A673 (cell line): ENCODE measurements around the gene GZMM. TPM values are rescaled to one million over a fixed set of nuclear protein-coding genes. Genes with fewer than 3 reads are reported as not detected.

Experiments
- BruUV-seq: library from RNA; stranded (reverse); fragments of 400-500 nt; replicated peaks from 2 replicates; lab custom pipeline; 2021; lab: Mats Ljungman, UMichigan
- CTCF ChIA-PET: fragments of 300-600 bp; sonication (Branson Sonifier 250); formaldehyde crosslinking; loops from one replicate; lab custom pipeline; 2022; ENCODE audit warnings: antibody characterized with exemption; lab: Charles Lee
- POLR2A ChIA-PET: fragments of 300-600 bp; sonication (Branson Sonifier 250); formaldehyde crosslinking; loops from one replicate; lab custom pipeline; 2022; ENCODE audit warnings: antibody characterized with exemption; ENCODE audit not compliant: low non-redundant PET; lab: Charles Lee
- DNase-seq: peaks from one replicate; pipeline ENCODE4 v3.0.0-alpha.2; 2015; ENCODE audit warnings: low spot score
- H3K27ac ChIP-seq: fragments of 200-600 bp; sonication (generic); 2 replicates; pipeline ENCODE4 v1.5.1; 2016; ENCODE audit warnings: mixed run types, low read depth, mild to moderate bottlenecking, mixed read lengths, antibody characterized with exemption, low read length; ENCODE audit not compliant: poor library complexity, severe bottlenecking
- H3K27me3 ChIP-seq: fragments of 200-600 bp; sonication (generic); replicated peaks from 2 replicates; pipeline ENCODE4 v1.6.1; 2017; ENCODE audit warnings: mixed run types, low read depth, mild to moderate bottlenecking, mixed read lengths, antibody characterized with exemption, low read length; ENCODE audit not compliant: insufficient read depth, poor library complexity
- H3K36me3 ChIP-seq: fragments of 200-600 bp; sonication (generic); 2 replicates; pipeline ENCODE4 v1.6.1; 2016; ENCODE audit warnings: mixed run types, mild to moderate bottlenecking, mixed read lengths, antibody characterized with exemption, low read length; ENCODE audit not compliant: insufficient read depth, poor library complexity, severe bottlenecking
- H3K4me1 ChIP-seq: fragments of 200-600 bp; sonication (generic); 2 replicates; pipeline ENCODE4 v1.6.1; 2017; ENCODE audit warnings: mixed run types, mild to moderate bottlenecking, mixed read lengths, antibody characterized with exemption, low read length; ENCODE audit not compliant: insufficient read depth, poor library complexity, severe bottlenecking
- H3K4me3 ChIP-seq: fragments of 200-600 bp; sonication (generic); 2 replicates; pipeline ENCODE4 v1.5.1; 2016; ENCODE audit warnings: low read depth, mixed run types, mild to moderate bottlenecking, mixed read lengths, low read length; ENCODE audit not compliant: poor library complexity, severe bottlenecking
- H3K9me3 ChIP-seq: fragments of 200-600 bp; sonication (generic); 2 replicates; pipeline ENCODE4 v1.6.1; 2016; ENCODE audit warnings: mixed run types, low read depth, mild to moderate bottlenecking, mixed read lengths, antibody characterized with exemption, low read length; ENCODE audit not compliant: poor library complexity, severe bottlenecking
- EZH2 ChIP-seq: fragments of 200-600 bp; sonication (generic); IDR thresholded peaks from 2 replicates; pipeline ENCODE4 v1.6.1; 2017; ENCODE audit warnings: borderline replicate concordance, low read depth, mild to moderate bottlenecking, mixed read lengths, antibody characterized with exemption, low read length; ENCODE audit not compliant: poor library complexity, severe bottlenecking
- intact Hi-C: fragments of 100-400 bp; cut with micrococcal nuclease; formaldehyde crosslinking; loops from one replicate; pipeline ENCODE4 v1.10.0; 2022; ENCODE audit not compliant: unreplicated experiment
- total RNA-seq: library from RNA; stranded (reverse); gene quantifications from 2 replicates; pipeline ENCODE4 v1.2.3, GENCODE V29; 2021
- TF ChIP-seq, protein P1 (sequence below): fragments of 300-800, 200-600 bp; sonication (generic); conservative IDR thresholded peaks from 2 replicates; pipeline ENCODE4 v1.5.1; 2017; ENCODE audit warnings: low read depth, mild to moderate bottlenecking, antibody characterized with exemption, low read length, moderate library complexity, mixed read lengths

The GZMM gene
- total RNA-seq, 1 experiment from 2014 or later, result 2.5 TPM

DNA sequence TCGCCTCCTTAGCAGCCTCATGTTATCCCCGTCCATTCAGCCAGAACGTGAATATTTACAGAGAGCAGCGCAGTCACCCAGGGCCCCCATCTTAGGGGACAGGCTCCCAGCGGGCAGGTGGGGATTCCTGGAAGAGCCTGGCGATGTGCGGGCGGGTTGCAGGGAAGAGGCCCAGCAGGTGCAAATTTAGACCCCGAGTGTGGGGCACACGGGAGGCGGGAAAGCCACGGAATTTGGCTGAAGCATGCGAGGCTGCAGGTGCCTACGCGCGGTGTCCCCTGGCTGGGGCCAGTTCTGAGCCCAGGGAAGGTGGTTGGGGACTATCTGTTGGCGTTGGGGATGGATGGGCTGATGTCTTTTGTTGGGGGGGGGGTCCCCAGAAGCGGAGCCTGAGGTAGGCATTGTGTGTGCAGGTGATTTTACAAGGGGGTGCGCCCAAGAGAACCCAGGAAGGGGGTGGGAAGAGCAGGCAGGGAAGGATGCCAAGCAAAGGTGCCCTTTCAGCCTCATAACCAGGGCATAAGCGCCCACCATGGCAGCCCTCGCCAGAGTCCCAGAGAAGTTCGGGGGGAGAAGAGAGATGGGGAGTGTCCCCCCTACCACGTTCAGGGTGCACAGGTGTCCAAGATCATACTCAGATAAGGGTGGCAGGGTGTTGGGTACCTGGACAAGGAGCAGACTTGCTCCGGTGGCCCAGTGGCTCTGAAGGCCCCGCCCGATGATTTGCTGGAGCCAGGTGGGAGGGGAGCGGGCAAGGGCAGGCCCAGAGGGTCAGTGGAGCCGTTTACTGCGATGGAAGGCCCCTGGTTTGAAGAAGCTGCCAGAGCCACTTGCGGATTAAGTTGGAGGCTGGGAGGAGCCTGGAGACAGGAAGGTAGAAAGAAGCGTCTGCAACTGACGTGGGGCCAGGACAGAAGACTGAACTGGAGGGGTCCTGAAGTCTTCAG is 35.4 kb upstream of the GZMM start:
- Histone ChIP-seq H3K9me3 (no peaks in the 10 kb centered on the region), H3K27me3 (no peaks in the 10 kb centered on the region), H3K36me3 (no peaks in the 10 kb centered on the region), H3K27ac (peak overlapping the region; percentile 96), H3K4me3 (peak overlapping the region; percentile 82), H3K4me1 (peaks cover 25% of the 10 kb centered on the region)
- no peak for DNase-seq
- TSS peak; percentile 37 for BruUV-seq
- ChIA-PET CTCF (no interaction called here), POLR2A (no interaction called here)
- intact Hi-C loops, result no loop called here
- no peak for TF ChIP-seq EZH2
- TF ChIP-seq, protein P1, sequence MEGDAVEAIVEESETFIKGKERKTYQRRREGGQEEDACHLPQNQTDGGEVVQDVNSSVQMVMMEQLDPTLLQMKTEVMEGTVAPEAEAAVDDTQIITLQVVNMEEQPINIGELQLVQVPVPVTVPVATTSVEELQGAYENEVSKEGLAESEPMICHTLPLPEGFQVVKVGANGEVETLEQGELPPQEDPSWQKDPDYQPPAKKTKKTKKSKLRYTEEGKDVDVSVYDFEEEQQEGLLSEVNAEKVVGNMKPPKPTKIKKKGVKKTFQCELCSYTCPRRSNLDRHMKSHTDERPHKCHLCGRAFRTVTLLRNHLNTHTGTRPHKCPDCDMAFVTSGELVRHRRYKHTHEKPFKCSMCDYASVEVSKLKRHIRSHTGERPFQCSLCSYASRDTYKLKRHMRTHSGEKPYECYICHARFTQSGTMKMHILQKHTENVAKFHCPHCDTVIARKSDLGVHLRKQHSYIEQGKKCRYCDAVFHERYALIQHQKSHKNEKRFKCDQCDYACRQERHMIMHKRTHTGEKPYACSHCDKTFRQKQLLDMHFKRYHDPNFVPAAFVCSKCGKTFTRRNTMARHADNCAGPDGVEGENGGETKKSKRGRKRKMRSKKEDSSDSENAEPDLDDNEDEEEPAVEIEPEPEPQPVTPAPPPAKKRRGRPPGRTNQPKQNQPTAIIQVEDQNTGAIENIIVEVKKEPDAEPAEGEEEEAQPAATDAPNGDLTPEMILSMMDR, result no peak

DNA sequence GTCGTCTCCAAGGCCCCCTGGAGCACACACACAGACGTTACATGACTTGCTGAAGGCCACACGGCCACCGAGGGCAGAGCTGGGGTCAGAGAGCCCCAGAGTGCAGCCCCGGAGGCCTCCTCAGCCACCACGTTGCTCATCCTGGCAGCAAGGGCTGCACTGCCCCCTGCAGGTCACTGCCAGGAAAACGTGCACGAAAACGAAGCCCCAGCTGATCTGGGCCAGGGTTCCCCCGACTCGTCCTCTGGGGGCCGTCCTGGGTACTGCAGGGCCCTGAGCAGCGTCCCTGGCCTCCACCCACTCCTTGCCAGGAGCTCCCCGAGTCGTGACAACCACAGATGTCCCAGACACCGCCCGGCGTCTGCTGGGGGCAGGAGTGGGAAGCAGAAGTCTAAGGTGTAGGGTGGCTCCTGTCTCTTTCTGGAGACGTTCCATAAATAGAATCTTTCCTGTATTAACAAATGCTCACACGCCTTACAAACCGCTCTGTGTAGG is 33.2 kb upstream of the GZMM start:
- Histone ChIP-seq H3K27me3 (no peaks in the 10 kb centered on the region), H3K36me3 (peaks cover 7% of the 10 kb centered on the region), H3K4me1 (peaks cover 25% of the 10 kb centered on the region), H3K9me3 (no peaks in the 10 kb centered on the region), H3K27ac (peak overlapping the region; percentile 85), H3K4me3 (peak overlapping the region; percentile 29)
- ChIA-PET CTCF (interaction anchor here (0.7 to 2.3 kb wide), 10 partner anchors 11 to 243 kb away, joined by 3 to 16 read pairs (median 5); partner anchors contain the start of gene CDC34), POLR2A (no interaction called here)
- no TSS peak for BruUV-seq
- DNase-seq, result peak; percentile 96
- intact Hi-C loops, result no loop called here
- TF ChIP-seq EZH2, result no peak
- TF ChIP-seq, protein P1, result peak; percentile 100

DNA sequence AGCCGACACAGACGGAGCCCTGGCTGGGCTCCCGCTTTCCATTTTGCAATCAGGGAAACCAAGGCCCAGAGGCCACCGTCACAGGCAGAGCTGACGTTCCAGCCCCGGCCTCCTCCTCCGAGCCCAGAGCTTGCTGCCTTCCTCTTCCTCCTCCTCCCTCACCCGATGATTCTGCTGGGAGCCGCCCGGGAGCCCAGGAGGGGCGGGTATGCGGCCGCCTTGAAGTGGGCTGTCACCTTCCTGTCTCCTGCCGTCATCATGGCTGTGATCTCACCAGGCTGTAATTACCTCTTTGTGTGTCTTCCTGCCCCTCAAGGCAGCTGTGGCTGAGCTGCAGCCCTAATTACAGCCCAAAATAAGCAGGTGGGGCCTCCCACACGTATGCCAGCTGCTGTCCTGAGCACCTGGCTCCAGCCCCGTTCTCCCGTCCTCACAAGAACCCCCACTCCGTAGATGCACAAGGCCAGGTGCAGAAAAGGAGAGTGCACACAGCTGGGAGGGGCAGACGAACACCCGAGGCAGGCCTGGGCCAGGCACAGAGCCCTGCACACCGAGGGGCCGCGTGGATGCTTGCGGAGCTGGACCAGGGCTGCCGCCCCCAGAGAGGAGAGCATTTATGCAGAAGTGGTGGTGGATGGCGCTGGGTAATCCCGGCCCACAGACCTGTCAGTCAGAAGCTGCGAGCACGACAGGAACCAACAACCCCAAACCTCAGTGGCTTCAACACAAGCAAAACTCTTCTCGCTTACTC is 32.6 kb upstream of the GZMM start:
- peaks cover 7% of the 10 kb centered on the region for H3K36me3 ChIP-seq
- ChIA-PET POLR2A (interaction anchor here (1.2 kb wide), 1 partner anchor 20 kb away, joined by 3 read pairs; the partner anchor contains the start of gene CDC34), CTCF (interaction anchor here (0.7 to 2.3 kb wide), 9 partner anchors 11 to 243 kb away, joined by 3 to 16 read pairs (median 5); partner anchors contain the start of gene CDC34)
- H3K9me3 ChIP-seq, result no peaks in the 10 kb centered on the region
- H3K27ac ChIP-seq, result peak overlapping the region; percentile 85
- peak overlapping the region; percentile 29 for H3K4me3 ChIP-seq
- peak; percentile 84 for DNase-seq
- intact Hi-C loops, result no loop called here
- TF ChIP-seq EZH2, result no peak
- TF ChIP-seq, protein P1, result no peak
- peaks cover 24% of the 10 kb centered on the region for H3K4me1 ChIP-seq
- H3K27me3 ChIP-seq, result no peaks in the 10 kb centered on the region
- BruUV-seq, result no TSS peak
